Activated T-helper 1 cell treated with anti-CD3 and anti-CD28 coated beads, Interleukin-2, amount 50 U/mL, for 16 hours (primary cell): ENCODE results near the gene SPINK14.

Experiments used
- DNase-seq, 2 donors: peaks; one replicate each; pipeline ENCODE4 v3.0.0-alpha.2; 2020; ENCODE audit warnings: low read depth in 1 of 2, low spot score in 1 of 2

The SPINK14 gene

DNA sequence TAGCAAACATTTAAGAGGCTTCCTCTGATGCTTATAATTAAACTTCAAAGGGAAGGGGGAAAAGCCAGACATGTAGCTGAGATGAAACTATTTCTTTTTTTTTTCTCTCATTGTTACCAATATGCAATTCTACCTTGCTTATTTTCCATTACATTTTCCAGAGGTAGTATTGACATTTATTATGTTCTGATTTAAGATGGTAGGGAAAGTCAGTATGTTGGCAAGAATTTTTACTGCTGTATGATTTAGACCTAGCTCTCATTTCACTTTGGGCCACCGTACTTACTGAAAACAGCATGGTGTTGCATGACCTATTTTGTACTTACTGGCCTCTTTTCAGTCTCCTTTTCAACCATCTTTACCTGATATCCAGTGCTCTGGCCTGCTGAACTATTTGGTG lies 24.9 kb downstream of the SPINK14 start:
- no peak for DNase-seq

- no peak for DNase-seq
These were observed 32.8 kb downstream of the SPINK14 start for GRCh38 chr5:148201151-148201550.

GRCh38 chr5:148202531-148203203 lies 34.3 kb downstream of the SPINK14 start, which contains the start of gene SPINK6:
Gene SPINK6, plus strand, starts transcription at chr5:148203042. Its CDS starts 55 bp downstream, at chr5:148203097.
- no peak for DNase-seq

DNA sequence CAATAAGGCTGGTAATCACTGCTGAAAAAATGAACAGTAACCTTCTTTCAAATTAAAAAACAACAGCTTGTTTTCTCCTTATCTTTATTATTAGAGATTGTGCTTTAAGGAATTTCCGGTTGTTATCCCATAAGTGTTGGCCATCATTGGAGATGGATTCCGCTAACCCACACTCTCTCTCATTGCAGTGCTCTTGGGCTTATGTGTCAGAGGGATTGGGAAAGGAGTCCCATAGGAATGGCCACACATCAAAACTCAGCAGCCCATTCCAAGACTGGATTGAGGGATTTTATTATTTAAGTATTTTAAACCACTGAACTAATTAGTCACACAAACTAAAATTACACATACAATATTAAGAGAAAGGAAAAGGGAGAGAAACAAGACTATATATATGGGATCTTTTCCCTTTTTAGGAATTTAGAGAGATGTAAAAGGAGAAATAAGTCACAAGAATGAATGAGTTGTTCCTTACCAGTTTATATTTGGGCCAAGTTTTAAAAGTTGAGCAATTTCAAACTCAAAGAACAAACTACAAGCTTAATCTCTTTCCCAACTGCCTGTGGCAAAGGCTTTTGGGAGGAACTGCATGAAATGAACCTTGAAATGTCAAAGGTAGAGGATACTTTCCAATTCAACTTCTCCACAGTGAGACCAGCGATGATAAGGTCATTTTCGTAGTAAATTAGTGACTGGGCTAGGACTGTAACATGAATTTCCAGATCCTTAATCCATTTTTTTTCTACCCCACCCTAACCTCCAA lies 36.9 kb downstream of the SPINK14 start:
- no peak for DNase-seq

- no peak for DNase-seq
These were observed 37.5 kb downstream of the SPINK14 start for GRCh38 chr5:148205865-148206264.

DNA sequence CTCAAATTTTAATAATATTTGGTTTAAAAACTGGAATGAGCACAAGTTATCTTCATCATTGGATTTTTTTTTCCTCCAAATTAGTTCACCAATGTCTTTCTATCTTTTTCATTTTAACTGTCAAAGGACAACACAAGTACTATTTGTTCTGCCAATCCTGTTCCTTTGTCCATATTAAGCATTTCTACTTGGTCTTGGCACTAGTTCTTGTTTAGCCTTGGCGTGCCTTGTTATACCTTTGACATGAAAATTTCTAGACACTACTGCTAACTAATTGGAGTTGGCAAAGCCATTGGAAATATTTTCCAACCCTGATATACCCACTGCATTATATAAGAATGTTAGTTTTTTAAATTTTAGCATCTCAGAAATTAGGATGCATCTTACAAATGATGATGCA lies 38.3 kb downstream of the SPINK14 start:
- DNase-seq = no peak

DNA sequence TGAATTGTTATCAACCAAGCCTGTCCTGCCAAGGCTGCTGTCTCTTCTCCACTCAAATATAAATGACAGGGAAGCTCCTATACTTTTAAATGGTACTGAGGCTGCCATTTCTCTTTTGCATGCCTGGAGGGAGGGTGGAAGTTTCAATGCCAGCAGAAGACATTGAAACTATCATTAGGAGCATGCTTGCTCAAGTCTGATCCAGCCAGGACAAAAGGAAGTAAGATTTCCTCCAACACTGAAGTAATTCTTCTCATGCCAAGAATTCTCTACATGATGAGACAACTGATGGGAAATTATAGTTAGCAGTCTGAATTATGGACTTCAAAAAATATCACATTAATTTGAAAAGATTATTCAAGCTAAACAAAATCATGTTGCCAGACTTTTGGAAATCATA lies 39.9 kb downstream of the SPINK14 start:
- no peak for DNase-seq

- no peak for DNase-seq
These were observed 40.9 kb downstream of the SPINK14 start for GRCh38 chr5:148209151-148209770.

GRCh38 chr5:148214665-148215185 lies 46.4 kb downstream of the SPINK14 start:
- DNase-seq = no peak

DNA sequence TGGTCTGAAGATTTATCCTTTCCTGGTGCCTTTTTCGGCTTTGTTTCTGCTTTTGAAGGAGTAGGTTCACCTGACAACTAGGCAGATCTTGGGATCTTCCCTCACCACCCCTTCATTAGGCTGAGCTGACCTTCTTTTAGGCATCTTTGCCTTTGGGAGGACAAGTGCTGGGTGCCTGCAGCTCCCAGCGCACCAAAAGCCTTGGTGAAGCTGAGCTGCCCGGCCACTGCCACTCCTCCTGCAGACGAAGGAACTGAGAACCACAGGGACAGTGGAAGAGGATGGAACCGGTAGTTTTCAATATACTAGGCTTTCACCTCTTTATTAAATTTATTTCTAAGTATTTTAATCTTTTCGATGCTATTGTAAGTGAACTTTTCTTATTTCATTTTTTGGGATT lies 53.2 kb downstream of the SPINK14 start:
- DNase-seq = no peak

DNA sequence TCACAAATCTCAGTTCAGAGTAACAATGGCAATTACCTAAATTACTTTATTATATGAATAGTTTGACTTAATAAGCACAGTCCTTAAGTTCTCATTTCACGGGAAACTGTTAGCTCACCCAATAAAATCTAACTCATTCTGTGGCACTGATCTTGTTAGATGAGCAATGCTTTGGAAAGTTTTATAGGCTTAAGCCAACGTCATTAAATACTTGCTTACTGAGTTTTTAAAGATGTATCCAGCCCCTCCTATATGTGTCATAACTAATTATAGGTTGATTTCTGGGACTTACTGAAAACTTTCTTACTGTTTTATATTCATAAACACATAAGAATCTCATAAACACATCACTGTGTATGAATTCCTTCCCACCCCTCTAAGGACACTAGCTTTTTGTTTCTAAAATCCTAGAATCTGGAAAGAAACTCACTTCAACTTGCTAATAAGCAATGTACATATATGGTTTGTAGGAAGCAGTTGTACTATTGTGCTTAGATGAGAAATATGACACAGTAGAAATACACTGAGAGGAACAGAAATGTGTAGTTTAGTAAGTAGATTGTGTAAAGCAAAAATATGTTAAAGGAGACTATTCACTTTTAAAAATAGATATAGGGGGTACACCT lies 55.9 kb downstream of the SPINK14 start:
- no peak for DNase-seq
